Measurements from ENCODE around the gene STK16.
"Not testable (repeated sequence)": the region's sequence is repeated elsewhere in the genome, so short reads cannot be mapped to it uniquely, and the experiment has no call there.

STK16 gene

GRCh38 chr2:219284501-219285372 is 39.5 kb downstream of the STK16 start:
- 94% methylated on average over 16 of the region's 16 CpGs for WGBS
- Histone ChIP-seq H3K27ac (ENCODE audit: low read depth, low read length) (no peak overlapping the region), H3K4me3 (ENCODE audit: low read length) (no peak overlapping the region), H3K9me3 (ENCODE audit: insufficient read depth, low read depth, low read length) (no peaks in the 10 kb centered on the region), H3K27me3 (ENCODE audit: insufficient read depth, low read length) (no peaks in the 10 kb centered on the region), H3K36me3 (ENCODE audit: insufficient read depth, low read length) (peaks cover 15% of the 10 kb centered on the region), H3K4me1 (ENCODE audit: insufficient read depth, low read length) (peaks cover 5% of the 10 kb centered on the region; the same call in 1 of the 2 replicates), H3K9ac (ENCODE audit: low read depth, low read length) (no peak overlapping the region)

DNA sequence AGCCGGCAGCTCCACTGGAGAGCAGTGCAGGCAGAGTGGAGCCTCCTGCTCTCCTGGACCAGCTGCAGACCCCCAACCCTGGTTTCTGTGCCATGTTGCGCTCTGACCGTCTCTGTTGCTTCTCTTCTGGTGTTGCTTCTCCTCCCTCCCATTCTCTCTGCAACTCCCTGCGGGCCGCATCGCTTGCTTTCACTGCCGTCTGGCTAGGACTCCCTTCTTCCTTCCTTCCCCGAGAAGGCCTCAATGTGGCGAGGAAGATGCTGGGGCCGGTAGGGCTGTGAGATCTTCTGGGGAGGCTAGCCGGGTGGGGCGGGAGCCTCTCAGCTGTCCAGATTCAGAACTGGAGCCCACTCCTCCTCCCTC is 40.1 kb downstream of the STK16 start:
- WGBS, result 95% methylated on average over 12 of the region's 12 CpGs
- peaks cover 15% of the 10 kb centered on the region for H3K36me3 ChIP-seq (ENCODE audit: insufficient read depth, low read length)

GRCh38 chr2:219285894-219286425 is 40.7 kb downstream of the STK16 start:
- H3K36me3 ChIP-seq (ENCODE audit: insufficient read depth, low read length), result peaks cover 14% of the 10 kb centered on the region
- no peak overlapping the region for H3K27ac ChIP-seq (ENCODE audit: low read depth, low read length)
- H3K4me1 ChIP-seq (ENCODE audit: insufficient read depth, low read length), result peaks cover 5% of the 10 kb centered on the region; the same call in 1 of the 2 replicates
- no peak overlapping the region for H3K4me3 ChIP-seq (ENCODE audit: low read length)
- no peaks in the 10 kb centered on the region for H3K27me3 ChIP-seq (ENCODE audit: insufficient read depth, low read length)
- no peak overlapping the region for H3K9ac ChIP-seq (ENCODE audit: low read depth, low read length)
- WGBS, result 74% methylated on average over 13 of the region's 17 CpGs
- H3K9me3 ChIP-seq (ENCODE audit: insufficient read depth, low read depth, low read length), result no peaks in the 10 kb centered on the region

More for the DNA sequence above, 40.1 kb downstream of the STK16 start:
- no peak overlapping the region for H3K9ac ChIP-seq (ENCODE audit: low read depth, low read length)
- H3K9me3 ChIP-seq (ENCODE audit: insufficient read depth, low read depth, low read length), result no peaks in the 10 kb centered on the region
- no peak overlapping the region for H3K27ac ChIP-seq (ENCODE audit: low read depth, low read length)
- H3K27me3 ChIP-seq (ENCODE audit: insufficient read depth, low read length), result no peaks in the 10 kb centered on the region
- no peak overlapping the region for H3K4me3 ChIP-seq (ENCODE audit: low read length)
- H3K4me1 ChIP-seq (ENCODE audit: insufficient read depth, low read length), result peaks cover 5% of the 10 kb centered on the region; the same call in 1 of the 2 replicates

- H3K36me3 ChIP-seq (ENCODE audit: insufficient read depth, low read length), result peaks cover 11% of the 10 kb centered on the region
- 92% methylated on average over 12 of the region's 12 CpGs for whole genome bisulfite sequencing
- H3K9ac ChIP-seq (ENCODE audit: low read depth, low read length), result no peak overlapping the region
- H3K27me3 ChIP-seq (ENCODE audit: insufficient read depth, low read length), result no peaks in the 10 kb centered on the region
- no peaks in the 10 kb centered on the region for H3K9me3 ChIP-seq (ENCODE audit: insufficient read depth, low read depth, low read length)
- H3K4me3 ChIP-seq (ENCODE audit: low read length), result no peak overlapping the region
- H3K4me1 ChIP-seq (ENCODE audit: insufficient read depth, low read length), result peaks cover 5% of the 10 kb centered on the region; the same call in 1 of the 2 replicates
- H3K27ac ChIP-seq (ENCODE audit: low read depth, low read length), result no peak overlapping the region
These were observed 41.3 kb downstream of the STK16 start for GRCh38 chr2:219286436-219287115.

- H3K36me3 ChIP-seq (ENCODE audit: insufficient read depth, low read length), result peaks cover 11% of the 10 kb centered on the region
- H3K9me3 ChIP-seq (ENCODE audit: insufficient read depth, low read depth, low read length); H3K9ac ChIP-seq (ENCODE audit: low read depth, low read length); H3K4me1 ChIP-seq (ENCODE audit: insufficient read depth, low read length); H3K27me3 ChIP-seq (ENCODE audit: insufficient read depth, low read length); H3K27ac ChIP-seq (ENCODE audit: low read depth, low read length); H3K4me3 ChIP-seq (ENCODE audit: low read length): not testable (repeated sequence)
- WGBS, result 97% methylated on average over 6 of the region's 6 CpGs
These were observed 41.8 kb downstream of the STK16 start for GRCh38 chr2:219287116-219287440.

DNA sequence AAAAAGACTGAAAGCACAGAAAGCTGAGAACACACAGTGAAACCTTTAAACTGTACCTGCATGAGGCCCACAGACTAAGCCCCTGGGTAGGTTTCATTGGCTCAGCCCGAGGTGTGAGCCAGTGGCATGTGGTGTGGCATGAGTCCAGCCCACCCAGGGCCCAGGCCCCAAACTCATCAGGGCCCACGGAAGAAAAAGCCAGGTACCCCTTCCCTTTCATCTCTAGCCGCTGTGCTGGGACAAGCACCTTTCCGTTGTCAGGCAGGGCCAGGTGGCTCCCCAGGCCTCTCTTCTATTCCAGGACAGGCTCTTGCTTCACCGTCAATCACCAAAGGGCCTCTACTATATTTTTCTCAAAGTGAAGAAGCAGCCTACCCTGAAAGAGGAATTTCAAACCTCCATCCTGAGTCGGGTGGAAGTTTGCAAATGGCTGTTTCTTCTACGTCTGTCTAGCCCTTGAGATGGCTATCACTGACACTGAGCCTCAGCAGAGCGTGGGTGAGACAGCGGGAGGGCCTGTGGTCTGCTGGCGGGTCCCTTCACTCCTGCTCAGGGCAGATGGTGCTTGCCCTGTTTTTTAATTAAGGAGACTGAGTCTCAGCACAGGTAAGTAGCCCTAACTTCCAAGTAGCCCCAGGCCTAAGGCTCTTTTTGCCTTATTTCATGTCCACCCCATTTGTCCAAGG is 42.4 kb downstream of the STK16 start:
- 89% methylated on average over 10 of the region's 10 CpGs for WGBS
- Histone ChIP-seq H3K36me3 (ENCODE audit: insufficient read depth, low read length) (peaks cover 5% of the 10 kb centered on the region), H3K4me3 (ENCODE audit: low read length) (no peak overlapping the region), H3K27me3 (ENCODE audit: insufficient read depth, low read length) (no peaks in the 10 kb centered on the region), H3K9me3 (ENCODE audit: insufficient read depth, low read depth, low read length) (no peaks in the 10 kb centered on the region), H3K27ac (ENCODE audit: low read depth, low read length) (no peak overlapping the region), H3K9ac (ENCODE audit: low read depth, low read length) (no peak overlapping the region), H3K4me1 (ENCODE audit: insufficient read depth, low read length) (peaks cover 5% of the 10 kb centered on the region; the same call in 1 of the 2 replicates)

- peaks cover 5% of the 10 kb centered on the region; the same call in 1 of the 2 replicates for H3K4me1 ChIP-seq (ENCODE audit: insufficient read depth, low read length)
- H3K9ac ChIP-seq (ENCODE audit: low read depth, low read length), result no peak overlapping the region
- H3K4me3 ChIP-seq (ENCODE audit: low read length), result no peak overlapping the region
- H3K27me3 ChIP-seq (ENCODE audit: insufficient read depth, low read length), result no peaks in the 10 kb centered on the region
- 86% methylated on average over 6 of the region's 6 CpGs for WGBS
- H3K9me3 ChIP-seq (ENCODE audit: insufficient read depth, low read depth, low read length), result no peaks in the 10 kb centered on the region
- no peak overlapping the region for H3K27ac ChIP-seq (ENCODE audit: low read depth, low read length)
- peaks cover 3% of the 10 kb centered on the region; the same call in 1 of the 2 replicates for H3K36me3 ChIP-seq (ENCODE audit: insufficient read depth, low read length)
These were observed 43.9 kb downstream of the STK16 start for GRCh38 chr2:219289195-219289536.

GRCh38 chr2:219289537-219290361 is 44.5 kb downstream of the STK16 start:
- H3K4me1 ChIP-seq (ENCODE audit: insufficient read depth, low read length), result peaks cover 5% of the 10 kb centered on the region; the same call in 1 of the 2 replicates
- H3K27ac ChIP-seq (ENCODE audit: low read depth, low read length), result no peak overlapping the region
- H3K4me3 ChIP-seq (ENCODE audit: low read length), result no peak overlapping the region
- no peaks in the 10 kb centered on the region for H3K27me3 ChIP-seq (ENCODE audit: insufficient read depth, low read length)
- 85% methylated on average over 15 of the region's 16 CpGs for WGBS
- peaks cover 2% of the 10 kb centered on the region; the same call in 1 of the 2 replicates for H3K36me3 ChIP-seq (ENCODE audit: insufficient read depth, low read length)
- no peaks in the 10 kb centered on the region for H3K9me3 ChIP-seq (ENCODE audit: insufficient read depth, low read depth, low read length)
- no peak overlapping the region for H3K9ac ChIP-seq (ENCODE audit: low read depth, low read length)

DNA sequence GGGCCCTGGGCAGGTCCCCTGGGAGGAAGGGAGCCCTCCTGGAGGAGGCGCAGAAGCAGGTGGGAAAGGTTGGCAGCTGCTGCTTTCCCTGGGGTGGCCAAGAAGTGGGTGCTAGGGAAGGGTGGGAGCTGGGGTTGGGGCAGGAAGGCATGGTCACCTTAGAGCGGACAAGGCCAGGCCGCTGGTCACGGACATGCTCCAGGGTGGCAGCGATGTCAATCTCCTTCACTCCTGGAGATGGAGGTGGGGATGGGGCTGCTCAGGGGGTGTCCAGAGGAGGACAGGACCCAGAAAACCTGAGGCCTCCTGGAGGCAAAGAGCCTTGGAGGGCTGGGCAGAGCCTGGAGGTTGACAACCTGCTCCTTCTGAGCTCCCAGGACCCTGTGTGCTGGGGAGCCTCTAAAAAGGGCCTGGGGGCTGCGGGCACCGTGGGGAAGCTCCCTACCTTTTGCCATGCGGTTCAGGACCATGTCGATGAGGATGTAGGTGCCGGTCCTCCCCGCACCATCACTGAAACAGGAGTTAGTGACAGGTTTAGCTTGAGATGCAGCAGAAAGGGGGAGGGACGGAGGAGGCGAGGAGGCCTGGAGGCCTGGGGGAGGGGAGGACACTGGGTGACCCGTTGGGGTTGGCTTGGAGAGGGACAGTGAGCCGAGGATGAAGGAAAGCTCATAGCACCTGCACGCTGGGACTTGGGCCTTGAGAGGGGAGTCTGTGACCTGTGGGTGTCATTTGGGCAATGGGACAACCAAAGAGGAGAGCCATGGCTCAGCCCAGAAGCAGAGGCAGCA is 45.3 kb downstream of the STK16 start:
- no peak overlapping the region for H3K4me3 ChIP-seq (ENCODE audit: low read length)
- no peak overlapping the region for H3K9ac ChIP-seq (ENCODE audit: low read depth, low read length)
- H3K4me1 ChIP-seq (ENCODE audit: insufficient read depth, low read length), result peaks cover 5% of the 10 kb centered on the region; the same call in 1 of the 2 replicates
- no peaks in the 10 kb centered on the region for H3K36me3 ChIP-seq (ENCODE audit: insufficient read depth, low read length)
- peaks cover 6% of the 10 kb centered on the region for H3K27me3 ChIP-seq (ENCODE audit: insufficient read depth, low read length)
- 89% methylated on average over 16 of the region's 16 CpGs for WGBS
- no peak overlapping the region for H3K27ac ChIP-seq (ENCODE audit: low read depth, low read length)
- H3K9me3 ChIP-seq (ENCODE audit: insufficient read depth, low read depth, low read length), result no peaks in the 10 kb centered on the region

DNA sequence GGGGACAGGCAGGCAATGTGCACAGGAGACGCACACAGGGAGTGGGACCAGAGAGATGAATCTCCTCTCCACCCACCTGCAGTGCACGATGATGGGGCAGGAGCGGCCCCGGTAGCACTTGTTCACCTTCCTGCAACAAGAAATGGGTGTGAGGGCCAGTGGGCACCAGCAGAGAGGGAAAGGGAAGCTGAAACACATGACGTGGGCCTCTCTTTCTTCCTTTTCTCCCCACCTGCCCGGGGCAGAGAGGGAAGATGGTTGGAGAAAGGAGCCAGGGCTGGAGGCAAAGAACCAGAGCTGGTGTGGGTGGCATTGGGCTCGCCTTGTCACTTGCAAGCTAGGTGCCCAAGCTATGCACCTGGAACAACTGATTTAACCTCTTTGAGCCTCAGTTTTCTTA is 46.1 kb downstream of the STK16 start:
- H3K36me3 ChIP-seq (ENCODE audit: insufficient read depth, low read length), result no peaks in the 10 kb centered on the region
- WGBS, result 88% methylated on average over 4 of the region's 7 CpGs
- H3K27ac ChIP-seq (ENCODE audit: low read depth, low read length), result no peak overlapping the region
- H3K9ac ChIP-seq (ENCODE audit: low read depth, low read length), result no peak overlapping the region
- H3K27me3 ChIP-seq (ENCODE audit: insufficient read depth, low read length), result peaks cover 11% of the 10 kb centered on the region
- H3K9me3 ChIP-seq (ENCODE audit: insufficient read depth, low read depth, low read length), result no peaks in the 10 kb centered on the region
- H3K4me1 ChIP-seq (ENCODE audit: insufficient read depth, low read length), result peaks cover 2% of the 10 kb centered on the region; the same call in 1 of the 2 replicates
- H3K4me3 ChIP-seq (ENCODE audit: low read length), result no peak overlapping the region

Data from HUES64 (cell line).